Left hindlimb (tissue), 1 donor: ENCODE measurements around the gene SAPCD1.

ENCODE experiments used
- DNase-seq: peaks from one replicate; pipeline ENCODE4 v3.0.0-alpha.2; 2018

The SAPCD1 gene

DNA sequence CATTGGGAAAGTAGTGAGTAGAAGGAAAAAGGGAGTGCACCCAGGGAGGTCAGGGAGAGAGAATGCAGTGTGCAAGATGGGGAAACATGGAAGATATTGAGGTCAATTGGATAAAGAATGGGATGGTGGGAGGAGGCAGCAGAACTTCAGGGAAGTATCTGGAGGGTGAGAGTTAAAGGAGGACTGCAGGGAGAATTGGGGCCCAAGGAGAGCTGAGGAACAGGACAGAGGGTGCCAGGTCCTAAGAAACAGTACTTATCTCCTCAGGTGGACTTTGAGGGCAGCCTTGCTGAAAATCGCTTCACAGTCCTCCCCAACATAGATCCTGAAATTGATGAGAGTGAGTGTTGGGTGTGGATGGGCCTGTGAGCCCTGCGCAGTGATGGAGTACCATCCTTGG is 4.2 kb upstream of the SAPCD1 start:
- DNase-seq = no peak

GRCh38 chr6:31760790-31761189 is 1.7 kb upstream of the SAPCD1 start:
- DNase-seq = no peak

DNA sequence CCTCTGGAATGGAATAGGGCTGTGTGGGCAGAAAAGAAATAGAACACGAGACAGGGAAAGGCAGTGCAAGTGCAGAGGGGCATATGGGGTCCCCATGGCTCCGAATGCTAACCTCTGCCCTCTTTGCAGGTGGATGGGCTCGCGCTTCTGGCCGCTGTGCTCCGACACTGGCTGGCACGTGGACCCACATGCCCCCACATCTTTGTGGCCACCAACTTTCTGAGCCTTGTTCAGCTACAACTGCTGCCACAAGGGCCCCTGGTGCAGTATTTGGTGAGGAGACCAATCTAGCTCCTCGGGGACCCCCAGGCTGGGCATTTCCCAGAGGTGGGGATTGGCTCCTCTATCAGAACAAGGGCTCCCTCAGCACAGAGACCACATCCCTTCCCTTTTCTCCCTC is 1.1 kb upstream of the SAPCD1 start:
- no peak for DNase-seq

- no peak for DNase-seq
Observed at GRCh38 chr6:31762878-31763618, 592 bp downstream of the SAPCD1 start.

GRCh38 chr6:31763619-31763940 is 1.1 kb downstream of the SAPCD1 start:
- no peak for DNase-seq

GRCh38 chr6:31764198-31764597 is 1.7 kb downstream of the SAPCD1 start:
- no peak for DNase-seq

GRCh38 chr6:31765559-31765909 is 3.1 kb downstream of the SAPCD1 start:
- no peak for DNase-seq

DNA sequence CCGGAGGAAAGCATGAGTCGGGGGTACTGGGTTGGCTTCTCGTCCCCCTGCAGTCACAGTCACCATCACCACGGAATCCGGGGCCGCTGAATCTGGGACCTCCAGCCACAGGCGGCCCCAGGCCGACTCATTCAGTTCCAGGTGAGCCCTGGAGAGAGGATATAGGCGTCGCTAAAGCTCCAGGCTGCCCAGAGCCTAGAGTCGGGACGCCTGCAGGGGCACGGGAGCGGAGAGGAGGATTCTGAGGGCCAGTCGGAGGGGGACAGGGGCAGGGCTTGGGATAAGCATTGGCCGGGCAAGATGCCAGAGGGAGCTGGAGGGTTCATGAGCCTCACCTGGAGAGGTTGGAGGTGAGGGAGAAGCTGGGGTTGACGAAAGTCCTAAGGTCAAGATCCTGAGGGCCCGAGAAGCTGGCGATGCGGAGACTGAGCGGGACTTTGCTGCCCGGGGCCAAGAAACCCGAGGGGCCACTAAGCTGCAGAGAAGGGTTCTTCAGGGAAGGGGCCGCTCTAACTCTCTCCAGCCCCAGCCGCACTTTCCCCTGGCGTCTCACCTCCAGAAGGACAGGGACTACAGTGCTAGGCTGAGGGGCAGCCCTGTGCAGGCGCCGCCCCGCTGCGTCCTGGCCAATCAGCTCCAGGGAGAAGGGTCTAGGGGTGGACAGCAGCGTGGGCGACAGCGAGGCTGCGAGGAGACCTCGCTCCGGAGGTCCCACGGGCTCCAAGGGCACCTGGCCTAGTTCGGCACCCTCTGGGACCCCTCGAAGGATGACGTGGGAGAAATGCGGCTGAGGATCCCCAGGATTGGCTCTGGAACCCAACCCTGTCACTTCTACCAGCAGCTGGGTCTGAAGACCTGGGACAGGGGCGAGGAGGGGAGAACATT is 3.7 kb downstream of the SAPCD1 start:
- no peak for DNase-seq

DNA sequence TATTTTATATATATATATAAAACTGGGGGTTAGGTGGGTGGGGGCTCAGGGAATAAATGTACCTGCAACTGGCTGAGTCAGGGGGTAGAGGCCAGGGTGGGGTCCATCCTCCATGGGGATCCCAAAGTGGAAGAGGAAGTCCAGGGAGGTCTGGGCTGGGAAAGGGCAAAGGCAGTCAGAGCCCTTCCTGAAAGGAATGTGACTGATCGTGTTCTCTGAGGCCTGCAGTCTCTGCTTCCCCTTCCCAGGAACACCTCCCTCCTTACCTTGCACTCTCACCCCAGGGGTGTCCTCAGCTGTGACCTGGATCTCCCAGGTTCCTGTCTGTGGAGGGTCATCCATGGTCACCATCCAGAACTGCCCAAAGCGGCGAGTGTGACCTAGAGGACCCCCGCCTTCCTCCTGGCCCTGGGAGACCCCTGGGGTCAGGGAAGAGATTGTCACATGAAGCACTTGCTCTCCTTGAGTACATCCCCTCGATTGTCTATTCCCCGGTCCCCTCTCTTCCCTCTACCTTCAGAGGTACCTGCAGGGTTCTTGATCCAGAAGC is 4.7 kb downstream of the SAPCD1 start:
- DNase-seq = no peak

GRCh38 chr6:31768363-31769257 is 6.2 kb downstream of the SAPCD1 start:
- no peak for DNase-seq

DNA sequence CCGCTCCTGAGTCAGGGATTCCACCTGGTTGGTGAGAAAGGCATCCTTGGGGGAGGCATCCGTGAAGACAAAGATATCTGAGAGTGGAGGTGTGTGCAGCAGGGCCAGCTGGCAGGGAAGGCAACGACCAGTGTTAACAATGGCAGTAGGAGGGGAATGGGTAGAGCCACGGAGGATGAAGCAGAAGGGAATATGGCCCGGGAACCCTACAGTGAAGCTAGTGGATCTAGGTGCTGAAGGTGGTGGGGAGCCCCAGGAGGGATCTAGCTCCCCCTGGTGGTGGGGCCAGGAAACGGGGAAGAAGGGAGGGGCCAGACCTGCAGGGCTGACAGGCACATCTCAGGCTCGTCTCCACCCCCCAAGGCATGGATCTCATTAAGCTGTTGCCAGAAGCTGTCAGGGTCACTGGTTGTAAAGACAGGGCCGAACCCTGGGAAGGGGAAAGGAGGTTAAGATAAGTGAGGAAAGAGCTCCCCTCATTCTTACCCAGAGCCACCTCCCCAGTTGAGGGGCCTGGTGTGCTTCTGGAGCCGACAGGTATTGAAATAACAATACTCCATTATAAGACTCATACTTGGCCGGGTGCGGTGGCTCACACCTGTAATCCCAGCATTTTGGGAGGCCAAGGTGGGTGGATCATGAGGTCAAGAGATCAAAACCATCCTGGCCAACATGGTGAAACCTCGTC is 7.4 kb downstream of the SAPCD1 start:
- DNase-seq = no peak

- no peak for DNase-seq
Observed at GRCh38 chr6:31770860-31771259, 8.4 kb downstream of the SAPCD1 start.

GRCh38 chr6:31771992-31772358 is 9.5 kb downstream of the SAPCD1 start:
- DNase-seq = no peak

DNA sequence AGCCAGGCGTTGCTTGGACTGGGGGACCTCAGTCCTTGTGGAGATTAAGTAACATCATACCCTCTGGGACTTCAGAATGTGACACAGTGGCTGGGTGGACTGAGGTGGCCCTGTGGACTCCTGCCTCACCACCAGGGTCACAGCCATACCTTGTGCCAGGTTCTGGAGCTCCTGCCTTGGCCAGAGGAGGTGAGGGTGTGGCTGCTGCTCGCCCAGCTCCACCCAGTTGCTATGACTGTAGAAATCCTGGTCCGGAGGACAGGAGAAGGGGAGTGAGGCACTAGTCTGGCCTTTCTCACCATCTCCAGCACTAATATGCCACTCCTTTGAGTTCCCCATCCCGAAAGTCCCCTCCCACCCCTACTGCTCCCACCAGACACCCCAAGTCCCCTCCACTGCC is 12.7 kb downstream of the SAPCD1 start:
- DNase-seq = no peak

DNA sequence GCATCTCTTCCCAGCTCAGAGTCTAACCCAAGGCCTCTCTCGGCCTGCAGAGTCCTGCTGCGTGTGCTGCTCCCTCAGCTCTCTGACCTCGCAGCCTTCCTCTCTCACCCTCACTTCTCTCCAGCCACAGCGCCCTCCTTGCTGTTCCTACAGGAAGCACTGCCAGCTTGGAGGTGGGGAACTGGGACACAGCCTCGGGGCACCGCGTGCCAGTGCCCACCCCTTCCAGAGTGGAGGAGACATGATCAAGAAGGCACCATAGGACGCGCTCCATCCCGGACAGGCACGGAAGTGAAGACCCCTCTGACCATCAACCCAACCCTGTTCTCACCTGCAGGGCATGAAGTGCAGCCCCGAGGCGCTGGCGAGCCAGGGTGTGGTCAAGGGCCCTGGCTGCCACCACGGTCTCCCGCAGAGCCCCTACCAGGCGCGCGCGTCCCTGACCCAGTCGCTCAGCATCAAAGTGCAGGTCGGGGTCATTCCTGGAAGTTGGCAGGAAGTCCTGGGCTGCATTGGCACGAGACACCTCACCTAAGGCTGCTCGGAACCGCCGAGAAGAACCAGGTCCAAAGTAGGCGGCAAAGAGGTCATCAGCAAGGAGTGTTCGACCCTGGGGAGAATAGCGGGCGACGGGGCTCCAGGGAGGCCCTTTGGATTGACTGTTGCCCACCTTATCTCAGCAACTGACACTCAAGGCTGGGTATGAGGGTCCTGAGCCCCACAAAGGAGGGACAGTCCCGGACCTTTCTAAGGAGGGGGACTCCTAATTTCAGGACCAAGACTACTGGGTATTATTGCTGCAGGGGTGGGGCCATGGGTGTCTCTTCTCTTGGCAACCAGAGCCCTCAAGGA is 13.4 kb downstream of the SAPCD1 start:
- no peak for DNase-seq

- no peak for DNase-seq
Observed at GRCh38 chr6:31776485-31776988, 14.1 kb downstream of the SAPCD1 start.

DNA sequence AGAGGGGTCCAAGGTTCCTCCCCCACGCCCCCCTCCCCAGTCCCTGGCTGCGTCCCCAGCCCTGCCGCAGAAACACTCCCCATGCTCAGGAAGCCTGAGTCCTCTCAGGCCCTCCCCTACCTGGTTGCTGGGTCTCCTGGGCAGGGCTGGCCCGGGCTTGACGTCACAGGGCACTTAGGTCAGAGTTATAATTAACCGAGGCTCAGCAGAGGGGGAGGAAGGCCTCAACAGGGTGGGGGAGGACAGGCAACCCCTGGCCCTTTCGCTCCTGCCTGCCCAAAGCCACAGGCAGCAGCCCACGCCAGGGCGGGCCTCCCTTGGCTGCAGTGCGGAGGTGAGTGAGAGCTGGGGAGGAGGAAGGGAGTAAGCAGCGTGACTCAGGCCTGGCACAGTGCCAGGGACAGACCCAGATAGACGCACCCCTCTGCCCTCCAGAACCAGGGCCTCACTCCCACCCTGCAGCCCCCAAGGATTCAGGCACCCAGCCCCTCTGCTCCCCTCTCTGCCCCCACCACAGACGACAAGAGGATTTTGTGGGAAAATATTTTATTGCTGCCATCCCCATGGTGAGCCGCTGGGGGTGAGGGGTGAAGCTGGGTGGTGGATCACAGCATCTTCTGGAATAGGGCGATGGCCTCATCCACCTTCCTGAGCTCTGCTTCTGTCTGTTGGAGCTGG is 14.7 kb downstream of the SAPCD1 start, which contains the start of gene VWA7:
VWA7 (minus strand) TSS at position 340 of the 678 bp plus-strand sequence. CDS start 549 bp downstream, outside the sequence.
- DNase-seq = peak; percentile 57

GRCh38 chr6:31777667-31778050 is 15.2 kb downstream of the SAPCD1 start:
- no peak for DNase-seq

- DNase-seq = no peak
Observed at GRCh38 chr6:31778193-31778592, 15.7 kb downstream of the SAPCD1 start.
